Measurements from ENCODE around the gene IL6ST. TPM values are rescaled to one million over a fixed set of nuclear protein-coding genes. Genes with fewer than 3 reads are reported as not detected.

IL6ST gene
- total and polyA plus RNA-seq, 5 donors from 2014 or later = 25.3 to 234 (median 58.0) TPM

DNA sequence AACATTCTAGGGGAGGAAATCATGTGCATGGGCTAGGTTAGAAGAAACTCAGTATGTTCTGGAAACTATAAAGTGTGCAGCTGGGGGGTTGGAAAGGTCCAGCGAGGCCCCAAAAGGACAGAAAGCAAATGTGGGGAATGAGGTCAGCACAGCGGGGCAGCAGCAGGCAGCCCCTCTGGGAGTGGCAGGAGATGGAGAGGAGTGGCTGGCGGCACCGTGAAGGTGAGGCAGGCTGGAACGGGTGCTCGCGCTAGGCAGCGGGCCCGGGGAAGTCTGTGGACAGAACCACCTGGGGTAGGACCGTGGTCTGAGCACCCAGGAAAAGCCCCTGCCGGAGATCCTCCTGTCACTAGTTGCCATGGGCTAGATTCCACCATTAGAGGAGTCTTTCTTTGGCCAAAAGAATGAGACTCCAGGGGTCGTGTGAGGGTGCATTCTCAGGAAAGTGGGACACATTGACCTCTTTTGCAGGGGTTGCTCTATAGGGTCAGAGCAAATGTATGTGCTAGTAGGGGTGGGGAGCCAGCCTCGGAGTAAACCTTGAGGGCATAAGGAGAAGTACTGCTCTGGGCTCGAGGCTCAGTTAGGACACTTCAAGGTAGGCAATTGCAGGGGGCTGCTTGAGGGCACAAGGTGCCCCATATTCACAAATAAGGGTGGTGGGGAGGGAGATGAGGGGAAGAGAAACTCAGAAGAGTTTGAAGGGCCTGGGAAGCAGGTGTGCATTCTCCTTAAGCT is 61.2 kb downstream of the IL6ST start:
- H3K4me1 ChIP-seq (ENCODE audit: control insufficient read depth, insufficient read depth, low read length, poor library complexity, severe bottlenecking) = no peaks in the 10 kb centered on the region
- H3K4me1 Mint-ChIP-seq = peaks cover 2 to 11% (median 9%) of the 10 kb centered on the region in 4 donors
- H3K9me3 Mint-ChIP-seq = no peaks in the 10 kb centered on the region
- ATAC-seq (ENCODE audit: low read depth in 2 of 2) (no peak), DNase-seq (no peak)
- H3K4me3 ChIP-seq (ENCODE audit: low read depth, low read length) = no peak overlapping the region
- H3K36me3 Mint-ChIP-seq = peaks cover 6% of the 10 kb centered on the region
- no peaks in the 10 kb centered on the region for H3K9me3 ChIP-seq (ENCODE audit: control insufficient read depth in 2 of 2, low read length in 2 of 2)
- no peaks in the 10 kb centered on the region for H3K27me3 ChIP-seq (ENCODE audit: control insufficient read depth, insufficient read depth, low read length)
- H3K36me3 ChIP-seq (ENCODE audit: control insufficient read depth, insufficient read depth, low read length) = no peaks in the 10 kb centered on the region
- peak overlapping the region in 2 of 3 donors; percentile 52 to 76 for H3K27ac Mint-ChIP-seq
- H3K4me3 Mint-ChIP-seq = no peak overlapping the region
- H3K27me3 Mint-ChIP-seq = no peaks in the 10 kb centered on the region
- no peak overlapping the region for H3K27ac ChIP-seq (ENCODE audit: insufficient read depth, low read length, poor library complexity, severe bottlenecking)

DNA sequence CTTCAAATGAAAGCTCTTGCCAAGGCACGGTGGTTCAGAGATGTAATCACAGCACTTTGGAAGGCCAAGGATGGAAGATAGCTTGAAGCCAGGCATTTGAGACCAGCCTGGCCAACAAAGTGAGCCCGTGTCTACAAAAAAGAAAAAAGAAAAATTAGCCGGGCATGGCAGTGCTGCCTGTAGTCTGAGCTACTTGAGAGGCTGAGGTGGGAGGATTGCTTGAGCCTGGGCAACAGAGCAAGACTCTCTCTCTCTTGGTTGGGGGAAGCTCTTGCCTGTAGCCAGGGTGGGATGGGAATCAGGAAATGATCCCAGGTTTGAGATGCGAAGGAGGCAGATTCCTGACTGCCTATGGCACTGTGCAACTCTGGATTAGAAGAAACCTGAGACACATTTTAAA is 62.1 kb downstream of the IL6ST start:
- no peaks in the 10 kb centered on the region for H3K9me3 ChIP-seq (ENCODE audit: control insufficient read depth in 2 of 2, low read length in 2 of 2)
- no peaks in the 10 kb centered on the region for H3K36me3 Mint-ChIP-seq
- peaks cover 5% of the 10 kb centered on the region for H3K27me3 Mint-ChIP-seq
- H3K4me3 Mint-ChIP-seq = no peak overlapping the region
- no peaks in the 10 kb centered on the region for H3K36me3 ChIP-seq (ENCODE audit: control insufficient read depth, insufficient read depth, low read length)
- H3K27me3 ChIP-seq (ENCODE audit: control insufficient read depth, insufficient read depth, low read length) = no peaks in the 10 kb centered on the region
- H3K9me3 Mint-ChIP-seq = no peaks in the 10 kb centered on the region
- peak overlapping the region in 1 of 3 donors; percentile 52 for H3K27ac Mint-ChIP-seq
- H3K4me3 ChIP-seq (ENCODE audit: low read depth, low read length) = no peak overlapping the region
- peaks cover 2 to 6% (median 4%) of the 10 kb centered on the region in 4 donors for H3K4me1 Mint-ChIP-seq
- H3K4me1 ChIP-seq (ENCODE audit: control insufficient read depth, insufficient read depth, low read length, poor library complexity, severe bottlenecking) = no peaks in the 10 kb centered on the region
- H3K27ac ChIP-seq (ENCODE audit: insufficient read depth, low read length, poor library complexity, severe bottlenecking) = no peak overlapping the region
- ATAC-seq (ENCODE audit: low read depth in 2 of 2) = no peak
- no peak for DNase-seq

DNA sequence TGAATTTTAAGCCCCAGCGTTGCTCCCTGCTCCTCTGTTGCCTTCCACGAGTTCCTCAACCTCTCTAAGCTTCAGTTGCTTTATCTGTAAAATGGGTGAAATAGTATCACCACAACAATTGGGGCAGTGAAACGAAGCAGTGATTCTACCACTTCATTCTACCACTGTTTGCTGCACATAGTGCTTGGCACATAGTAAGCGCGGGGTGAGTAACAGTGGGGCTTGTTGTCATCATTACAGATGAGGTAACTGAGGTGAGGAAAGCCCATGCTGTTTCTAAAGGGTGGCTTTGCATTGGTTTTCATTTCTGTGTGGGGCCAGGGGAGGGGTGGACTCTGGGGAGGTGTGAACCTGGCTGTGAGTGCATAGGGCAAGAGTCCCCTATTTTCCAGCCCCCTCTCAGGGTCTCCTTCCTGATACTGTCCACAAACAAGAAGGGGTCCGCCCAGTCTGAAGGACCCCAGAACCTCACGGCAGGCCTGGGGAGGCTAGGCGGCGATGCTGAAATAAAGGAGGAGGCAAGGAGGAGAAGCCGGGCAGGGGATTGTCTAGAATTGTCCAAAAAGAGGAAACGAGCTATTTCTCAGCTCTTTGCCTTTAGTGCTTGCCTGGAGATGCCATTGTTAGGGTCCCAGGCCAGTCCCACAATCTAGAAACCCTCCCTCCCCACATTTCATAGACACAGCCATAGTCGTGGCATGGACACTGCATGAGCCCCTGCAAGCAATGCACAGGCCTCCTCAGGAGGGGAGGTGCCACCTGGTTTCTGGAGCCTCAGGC is 65.6 kb downstream of the IL6ST start:
- Histone ChIP-seq H3K27me3 (ENCODE audit: control insufficient read depth, insufficient read depth, low read length) (no peaks in the 10 kb centered on the region), H3K27ac (ENCODE audit: insufficient read depth, low read length, poor library complexity, severe bottlenecking) (no peak overlapping the region), H3K4me1 (ENCODE audit: control insufficient read depth, insufficient read depth, low read length, poor library complexity, severe bottlenecking) (no peaks in the 10 kb centered on the region), H3K9me3 (ENCODE audit: control insufficient read depth in 2 of 2, low read length in 2 of 2) (no peaks in the 10 kb centered on the region), H3K4me3 (ENCODE audit: low read depth, low read length) (no peak overlapping the region), H3K36me3 (ENCODE audit: control insufficient read depth, insufficient read depth, low read length) (no peaks in the 10 kb centered on the region)
- Mint-ChIP-seq H3K27ac (no peak overlapping the region), H3K4me1 (peaks cover 0 to 3% (median 0%) of the 10 kb centered on the region in 4 donors), H3K27me3 (peaks cover 10% of the 10 kb centered on the region), H3K36me3 (no peaks in the 10 kb centered on the region), H3K9me3 (no peaks in the 10 kb centered on the region), H3K4me3 (peak overlapping the region in 1 of 4 donors; percentile 21)
- no peak for ATAC-seq (ENCODE audit: low read depth in 2 of 2)
- no peak for DNase-seq

DNA sequence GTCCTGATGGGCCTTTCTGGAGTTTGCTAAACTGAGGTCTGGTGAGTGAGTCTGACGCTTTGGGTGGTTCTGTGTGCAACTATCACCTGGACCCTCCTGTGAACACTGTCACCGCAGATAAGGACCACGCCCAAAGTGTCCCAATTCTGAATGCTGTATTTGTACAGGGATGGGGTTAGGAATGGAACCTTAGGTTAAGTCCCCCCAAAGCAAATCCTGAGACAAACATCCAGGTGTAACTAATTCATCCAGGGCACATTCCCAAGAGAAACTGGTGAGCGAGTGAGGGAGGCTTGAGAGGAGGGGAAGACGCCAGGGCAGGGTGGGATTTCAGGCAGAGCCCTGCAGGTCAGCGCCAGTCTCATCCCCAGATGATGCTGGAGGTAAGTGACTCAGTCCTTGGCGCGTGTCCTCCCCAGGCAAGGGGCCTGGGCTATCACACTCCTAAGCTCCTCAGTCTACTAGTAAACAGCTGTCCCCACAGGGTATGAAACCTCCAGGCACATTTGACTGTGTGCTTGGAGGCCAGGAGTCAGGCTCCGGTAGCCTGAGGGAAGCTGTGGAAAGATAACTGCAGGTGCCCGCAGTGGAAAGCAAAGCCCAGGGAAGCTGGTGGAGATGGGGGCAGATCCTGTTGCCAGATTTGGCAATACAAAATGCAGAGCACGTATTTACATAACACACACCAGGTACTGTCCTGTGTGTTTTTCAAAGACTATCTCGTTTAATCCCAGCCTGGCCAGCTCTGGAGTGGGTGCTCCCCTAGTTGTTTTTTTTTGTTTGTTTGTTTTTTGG is 66.7 kb downstream of the IL6ST start:
- DNase-seq (no peak), ATAC-seq (ENCODE audit: low read depth in 2 of 2) (no peak)
- Mint-ChIP-seq H3K4me1 (peaks cover 4 to 9% (median 7%) of the 10 kb centered on the region in 4 donors), H3K9me3 (no peaks in the 10 kb centered on the region), H3K36me3 (no peaks in the 10 kb centered on the region), H3K4me3 (no peak overlapping the region), H3K27ac (no peak overlapping the region), H3K27me3 (peaks cover 10% of the 10 kb centered on the region)
- no peak overlapping the region for H3K27ac ChIP-seq (ENCODE audit: insufficient read depth, low read length, poor library complexity, severe bottlenecking)
- no peaks in the 10 kb centered on the region for H3K9me3 ChIP-seq (ENCODE audit: control insufficient read depth in 2 of 2, low read length in 2 of 2)
- no peak overlapping the region for H3K4me3 ChIP-seq (ENCODE audit: low read depth, low read length)
- H3K36me3 ChIP-seq (ENCODE audit: control insufficient read depth, insufficient read depth, low read length) = no peaks in the 10 kb centered on the region
- no peaks in the 10 kb centered on the region for H3K27me3 ChIP-seq (ENCODE audit: control insufficient read depth, insufficient read depth, low read length)
- peaks cover 10% of the 10 kb centered on the region for H3K4me1 ChIP-seq (ENCODE audit: control insufficient read depth, insufficient read depth, low read length, poor library complexity, severe bottlenecking)

DNA sequence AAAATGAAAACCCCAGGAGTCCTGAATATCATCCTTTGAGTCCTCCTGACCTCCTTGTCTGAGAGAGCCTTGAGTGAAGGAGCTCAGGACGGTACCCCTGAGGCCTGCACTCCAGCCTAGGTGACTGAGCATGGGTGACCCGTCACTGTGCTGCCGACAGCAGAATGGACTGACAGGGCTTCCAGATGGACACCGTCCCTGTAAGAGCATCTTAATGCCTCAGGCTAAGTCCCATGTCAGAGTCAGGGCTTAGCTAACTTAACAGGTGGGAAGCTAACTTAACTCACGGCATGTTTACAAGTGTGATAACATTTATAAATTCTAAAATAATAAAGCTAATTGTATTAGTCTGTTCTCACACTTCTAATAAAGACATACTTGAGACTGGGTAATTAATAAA is 68.3 kb downstream of the IL6ST start:
- ATAC-seq (ENCODE audit: low read depth in 2 of 2) = no peak
- no peak overlapping the region for H3K27ac Mint-ChIP-seq
- no peaks in the 10 kb centered on the region for H3K9me3 Mint-ChIP-seq

DNA sequence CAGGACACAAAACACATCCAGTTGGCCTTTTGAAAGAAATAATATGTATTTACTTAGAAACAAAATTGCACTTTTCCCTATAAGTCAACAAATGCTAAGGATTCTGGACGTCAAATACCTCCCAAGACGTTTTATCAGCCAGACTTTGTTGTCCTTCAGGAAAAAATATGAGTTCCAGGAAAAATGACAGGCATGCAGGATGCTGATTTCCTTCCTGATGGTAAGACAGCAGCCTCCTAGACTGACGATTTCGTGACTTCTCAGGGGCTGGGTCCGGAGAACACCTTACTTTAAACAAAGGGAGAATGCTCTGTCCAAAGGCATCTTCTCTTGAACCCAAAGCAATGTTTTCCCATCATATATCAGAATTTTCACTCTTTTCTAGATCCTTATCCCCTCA is 69.1 kb downstream of the IL6ST start:
- Mint-ChIP-seq H3K9me3 (no peaks in the 10 kb centered on the region), H3K27ac (no peak overlapping the region), H3K4me3 (no peak overlapping the region), H3K36me3 (no peaks in the 10 kb centered on the region), H3K4me1 (peaks cover 4 to 14% (median 9%) of the 10 kb centered on the region in 4 donors), H3K27me3 (peaks cover 10% of the 10 kb centered on the region)
- Histone ChIP-seq H3K36me3 (ENCODE audit: control insufficient read depth, insufficient read depth, low read length) (no peaks in the 10 kb centered on the region), H3K27ac (ENCODE audit: insufficient read depth, low read length, poor library complexity, severe bottlenecking) (no peak overlapping the region), H3K4me3 (ENCODE audit: low read depth, low read length) (no peak overlapping the region), H3K9me3 (ENCODE audit: control insufficient read depth in 2 of 2, low read length in 2 of 2) (no peaks in the 10 kb centered on the region), H3K4me1 (ENCODE audit: control insufficient read depth, insufficient read depth, low read length, poor library complexity, severe bottlenecking) (peaks cover 13% of the 10 kb centered on the region), H3K27me3 (ENCODE audit: control insufficient read depth, insufficient read depth, low read length) (no peaks in the 10 kb centered on the region)
- ATAC-seq (ENCODE audit: low read depth in 2 of 2) (no peak), DNase-seq (no peak)

More for the DNA sequence above, 68.3 kb downstream of the IL6ST start:
- peaks cover 4 to 13% (median 9%) of the 10 kb centered on the region in 4 donors for H3K4me1 Mint-ChIP-seq
- Histone ChIP-seq H3K4me3 (ENCODE audit: low read depth, low read length) (no peak overlapping the region), H3K27me3 (ENCODE audit: control insufficient read depth, insufficient read depth, low read length) (no peaks in the 10 kb centered on the region), H3K27ac (ENCODE audit: insufficient read depth, low read length, poor library complexity, severe bottlenecking) (no peak overlapping the region), H3K9me3 (ENCODE audit: control insufficient read depth in 2 of 2, low read length in 2 of 2) (no peaks in the 10 kb centered on the region), H3K36me3 (ENCODE audit: control insufficient read depth, insufficient read depth, low read length) (no peaks in the 10 kb centered on the region), H3K4me1 (ENCODE audit: control insufficient read depth, insufficient read depth, low read length, poor library complexity, severe bottlenecking) (peaks cover 13% of the 10 kb centered on the region)
- peaks cover 10% of the 10 kb centered on the region for H3K27me3 Mint-ChIP-seq
- no peaks in the 10 kb centered on the region for H3K36me3 Mint-ChIP-seq
- DNase-seq = no peak
- H3K4me3 Mint-ChIP-seq = no peak overlapping the region

DNA sequence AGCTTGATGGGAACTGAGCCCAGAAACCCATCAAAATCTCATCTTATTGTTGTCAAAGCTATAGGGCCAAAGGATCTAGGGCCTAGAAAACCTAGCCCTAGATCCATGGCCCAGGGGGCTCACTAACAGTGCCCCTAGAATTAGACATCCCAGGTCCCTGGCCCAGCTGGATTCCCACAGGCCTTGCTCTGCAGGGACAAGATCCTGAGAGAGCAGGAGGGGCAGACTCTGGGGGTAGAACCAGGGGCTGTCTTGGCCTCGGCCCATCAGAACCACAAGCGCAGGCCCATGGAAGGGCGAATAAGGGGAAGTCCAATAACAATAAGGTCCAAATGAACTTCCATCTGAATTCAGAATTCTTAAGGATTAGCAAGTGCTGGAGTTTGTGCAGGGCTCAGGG is 69.6 kb downstream of the IL6ST start:
- peaks cover 4 to 16% (median 9%) of the 10 kb centered on the region in 4 donors for H3K4me1 Mint-ChIP-seq
- H3K36me3 Mint-ChIP-seq = no peaks in the 10 kb centered on the region
- H3K27me3 Mint-ChIP-seq = peaks cover 10% of the 10 kb centered on the region
- H3K4me3 Mint-ChIP-seq = peak overlapping the region in 1 of 4 donors; percentile 69
- peak overlapping the region in 1 of 3 donors; percentile 20 for H3K27ac Mint-ChIP-seq
- H3K4me3 ChIP-seq (ENCODE audit: low read depth, low read length) = no peak overlapping the region
- no peak overlapping the region for H3K27ac ChIP-seq (ENCODE audit: insufficient read depth, low read length, poor library complexity, severe bottlenecking)
- no peaks in the 10 kb centered on the region for H3K9me3 ChIP-seq (ENCODE audit: control insufficient read depth in 2 of 2, low read length in 2 of 2)
- peaks cover 13% of the 10 kb centered on the region for H3K4me1 ChIP-seq (ENCODE audit: control insufficient read depth, insufficient read depth, low read length, poor library complexity, severe bottlenecking)
- H3K36me3 ChIP-seq (ENCODE audit: control insufficient read depth, insufficient read depth, low read length) = no peaks in the 10 kb centered on the region
- H3K27me3 ChIP-seq (ENCODE audit: control insufficient read depth, insufficient read depth, low read length) = no peaks in the 10 kb centered on the region
- ATAC-seq (ENCODE audit: low read depth in 2 of 2) (no peak), DNase-seq (no peak)
- no peaks in the 10 kb centered on the region for H3K9me3 Mint-ChIP-seq
